Measurements from ENCODE around the gene RASGRF2. TPM values are rescaled to one million over a fixed set of nuclear protein-coding genes. Genes with fewer than 3 reads are reported as not detected.

Gene RASGRF2
- total RNA-seq, 1 donor from 2014 or later = 4.8 TPM

DNA sequence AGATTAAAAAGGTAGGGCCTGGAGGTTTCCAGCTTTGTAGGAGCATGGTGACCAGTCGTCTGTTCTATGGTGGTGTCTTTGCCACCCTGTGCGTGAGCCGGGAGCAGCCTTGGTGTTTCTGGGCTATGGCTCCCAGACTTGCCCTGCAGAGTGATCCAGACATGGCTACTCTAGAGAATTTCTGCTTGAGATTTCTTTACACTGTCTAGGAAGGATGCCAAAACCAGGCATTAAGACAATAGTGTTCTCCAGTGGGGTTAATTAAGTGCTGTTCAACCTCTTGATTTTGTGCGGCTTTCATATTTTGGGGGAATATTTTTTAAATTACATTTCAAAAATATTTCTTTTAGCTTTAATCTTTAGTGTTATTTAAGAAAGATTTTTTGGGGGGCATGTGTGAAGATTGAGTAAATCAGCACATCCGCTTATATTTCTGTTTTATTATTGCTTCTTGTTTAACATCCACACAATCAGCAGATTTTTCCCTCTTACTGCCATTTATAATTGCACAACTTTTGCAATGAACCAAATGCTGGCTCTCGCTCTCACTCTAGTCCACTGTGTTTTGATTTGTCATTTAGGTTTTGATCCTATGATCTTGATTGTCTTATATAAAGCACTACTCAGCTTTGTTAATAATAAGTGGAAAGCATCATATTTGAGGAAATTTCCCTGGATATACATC is 110.5 kb downstream of the RASGRF2 start:
- no peaks in the 10 kb centered on the region for H3K27me3 ChIP-seq (ENCODE audit: low read depth)
- no peaks in the 10 kb centered on the region for H3K9me3 ChIP-seq (replicated peaks)
- H3K4me1 ChIP-seq = no peaks in the 10 kb centered on the region
- peaks cover 4% of the 10 kb centered on the region for H3K36me3 ChIP-seq
- H3K27ac ChIP-seq (replicated peaks) = no peak overlapping the region
- H3K4me3 ChIP-seq = no peak overlapping the region
- DNase-seq = no peak
- intact Hi-C loops (cut with micrococcal nuclease) = no loop called here
- TF ChIP-seq, protein P1, sequence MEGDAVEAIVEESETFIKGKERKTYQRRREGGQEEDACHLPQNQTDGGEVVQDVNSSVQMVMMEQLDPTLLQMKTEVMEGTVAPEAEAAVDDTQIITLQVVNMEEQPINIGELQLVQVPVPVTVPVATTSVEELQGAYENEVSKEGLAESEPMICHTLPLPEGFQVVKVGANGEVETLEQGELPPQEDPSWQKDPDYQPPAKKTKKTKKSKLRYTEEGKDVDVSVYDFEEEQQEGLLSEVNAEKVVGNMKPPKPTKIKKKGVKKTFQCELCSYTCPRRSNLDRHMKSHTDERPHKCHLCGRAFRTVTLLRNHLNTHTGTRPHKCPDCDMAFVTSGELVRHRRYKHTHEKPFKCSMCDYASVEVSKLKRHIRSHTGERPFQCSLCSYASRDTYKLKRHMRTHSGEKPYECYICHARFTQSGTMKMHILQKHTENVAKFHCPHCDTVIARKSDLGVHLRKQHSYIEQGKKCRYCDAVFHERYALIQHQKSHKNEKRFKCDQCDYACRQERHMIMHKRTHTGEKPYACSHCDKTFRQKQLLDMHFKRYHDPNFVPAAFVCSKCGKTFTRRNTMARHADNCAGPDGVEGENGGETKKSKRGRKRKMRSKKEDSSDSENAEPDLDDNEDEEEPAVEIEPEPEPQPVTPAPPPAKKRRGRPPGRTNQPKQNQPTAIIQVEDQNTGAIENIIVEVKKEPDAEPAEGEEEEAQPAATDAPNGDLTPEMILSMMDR (IDR thresholded peaks at IDR 0.05; ENCODE audit: borderline replicate concordance) = no peak

DNA sequence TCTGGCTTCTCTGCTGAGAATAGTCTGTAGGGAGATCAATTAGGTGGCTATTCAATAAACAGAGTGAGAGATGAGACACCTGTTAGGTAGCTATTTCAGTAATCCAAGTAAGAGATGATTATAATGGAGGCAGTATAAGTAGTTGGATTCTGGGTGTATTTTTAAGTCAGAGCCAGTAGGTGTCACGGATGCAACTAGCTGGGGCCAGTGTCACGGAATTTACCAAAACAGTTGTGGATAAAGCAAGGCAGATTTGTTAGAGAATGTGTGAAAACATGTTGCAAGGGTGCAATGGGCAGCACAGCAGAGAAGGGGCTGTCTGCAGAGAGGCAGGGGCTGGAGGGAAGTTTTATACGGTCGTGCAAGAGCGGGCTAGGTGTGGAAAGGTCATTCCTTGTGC is 114.9 kb downstream of the RASGRF2 start:
- H3K4me1 ChIP-seq = no peaks in the 10 kb centered on the region
- intact Hi-C loops (cut with micrococcal nuclease) = no loop called here
- H3K27ac ChIP-seq (replicated peaks) = no peak overlapping the region

GRCh38 chr5:81077105-81077504 is 116.9 kb downstream of the RASGRF2 start:
- H3K9me3 ChIP-seq (replicated peaks) = peaks cover 16% of the 10 kb centered on the region
- no peaks in the 10 kb centered on the region for H3K4me1 ChIP-seq
- no peak overlapping the region for H3K27ac ChIP-seq (replicated peaks)
- TF ChIP-seq, protein P1 (IDR thresholded peaks at IDR 0.05; ENCODE audit: borderline replicate concordance) = no peak
- no peak for DNase-seq
- no peaks in the 10 kb centered on the region for H3K27me3 ChIP-seq (ENCODE audit: low read depth)
- intact Hi-C loops (cut with micrococcal nuclease) = no loop called here
- peaks cover 29% of the 10 kb centered on the region for H3K36me3 ChIP-seq
- H3K4me3 ChIP-seq = no peak overlapping the region

More for the DNA sequence above, 114.9 kb downstream of the RASGRF2 start:
- DNase-seq = no peak
- H3K27me3 ChIP-seq (ENCODE audit: low read depth) = no peaks in the 10 kb centered on the region
- H3K36me3 ChIP-seq = peaks cover 19% of the 10 kb centered on the region
- H3K4me3 ChIP-seq = no peak overlapping the region
- TF ChIP-seq, protein P1 (IDR thresholded peaks at IDR 0.05; ENCODE audit: borderline replicate concordance) = no peak
- H3K9me3 ChIP-seq (replicated peaks) = peaks cover 16% of the 10 kb centered on the region

DNA sequence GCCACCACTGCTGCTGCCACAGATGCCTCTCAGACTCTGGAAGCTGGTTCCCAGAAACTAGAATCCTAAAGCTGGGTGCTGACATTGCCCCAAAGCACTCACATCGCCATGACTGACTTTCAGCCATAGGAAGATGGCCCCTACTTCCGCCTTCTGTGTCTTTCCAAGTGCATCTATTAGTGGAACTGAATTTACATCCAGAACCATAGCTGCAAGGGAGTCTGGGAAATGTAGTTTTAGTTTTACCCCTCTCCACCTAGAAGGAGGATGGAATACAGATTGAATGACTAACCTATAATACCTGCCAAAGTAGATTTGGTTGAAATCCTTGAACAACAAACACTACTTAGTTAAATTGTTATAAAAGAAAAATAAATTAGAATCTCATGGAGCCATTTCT is 118.8 kb downstream of the RASGRF2 start:
- intact Hi-C loops (cut with micrococcal nuclease) = no loop called here
- no peaks in the 10 kb centered on the region for H3K27me3 ChIP-seq (ENCODE audit: low read depth)
- H3K4me3 ChIP-seq = no peak overlapping the region
- H3K27ac ChIP-seq (replicated peaks) = no peak overlapping the region
- H3K36me3 ChIP-seq = peaks cover 25% of the 10 kb centered on the region
- peaks cover 16% of the 10 kb centered on the region for H3K9me3 ChIP-seq (replicated peaks)
- DNase-seq = no peak
- no peaks in the 10 kb centered on the region for H3K4me1 ChIP-seq
- TF ChIP-seq, protein P1 (IDR thresholded peaks at IDR 0.05; ENCODE audit: borderline replicate concordance) = no peak

GRCh38 chr5:81080809-81081460 is 120.8 kb downstream of the RASGRF2 start:
- TF ChIP-seq, protein P1 (IDR thresholded peaks at IDR 0.05; ENCODE audit: borderline replicate concordance) = no peak
- H3K27me3 ChIP-seq (ENCODE audit: low read depth) = no peaks in the 10 kb centered on the region
- DNase-seq = no peak
- no peak overlapping the region for H3K4me3 ChIP-seq
- intact Hi-C loops (cut with micrococcal nuclease) = no loop called here
- H3K4me1 ChIP-seq = no peaks in the 10 kb centered on the region
- peak overlapping the region; percentile 66 for H3K27ac ChIP-seq (replicated peaks)
- H3K9me3 ChIP-seq (replicated peaks) = peaks cover 16% of the 10 kb centered on the region
- H3K36me3 ChIP-seq = peaks cover 25% of the 10 kb centered on the region
